ENCODE measurements around the gene PRKAA1. TPM values are rescaled to one million over a fixed set of nuclear protein-coding genes. Genes with fewer than 3 reads are reported as not detected.

Gene PRKAA1
- total and polyA plus RNA-seq, 2 donors, result 31.6 to 43.5 TPM

DNA sequence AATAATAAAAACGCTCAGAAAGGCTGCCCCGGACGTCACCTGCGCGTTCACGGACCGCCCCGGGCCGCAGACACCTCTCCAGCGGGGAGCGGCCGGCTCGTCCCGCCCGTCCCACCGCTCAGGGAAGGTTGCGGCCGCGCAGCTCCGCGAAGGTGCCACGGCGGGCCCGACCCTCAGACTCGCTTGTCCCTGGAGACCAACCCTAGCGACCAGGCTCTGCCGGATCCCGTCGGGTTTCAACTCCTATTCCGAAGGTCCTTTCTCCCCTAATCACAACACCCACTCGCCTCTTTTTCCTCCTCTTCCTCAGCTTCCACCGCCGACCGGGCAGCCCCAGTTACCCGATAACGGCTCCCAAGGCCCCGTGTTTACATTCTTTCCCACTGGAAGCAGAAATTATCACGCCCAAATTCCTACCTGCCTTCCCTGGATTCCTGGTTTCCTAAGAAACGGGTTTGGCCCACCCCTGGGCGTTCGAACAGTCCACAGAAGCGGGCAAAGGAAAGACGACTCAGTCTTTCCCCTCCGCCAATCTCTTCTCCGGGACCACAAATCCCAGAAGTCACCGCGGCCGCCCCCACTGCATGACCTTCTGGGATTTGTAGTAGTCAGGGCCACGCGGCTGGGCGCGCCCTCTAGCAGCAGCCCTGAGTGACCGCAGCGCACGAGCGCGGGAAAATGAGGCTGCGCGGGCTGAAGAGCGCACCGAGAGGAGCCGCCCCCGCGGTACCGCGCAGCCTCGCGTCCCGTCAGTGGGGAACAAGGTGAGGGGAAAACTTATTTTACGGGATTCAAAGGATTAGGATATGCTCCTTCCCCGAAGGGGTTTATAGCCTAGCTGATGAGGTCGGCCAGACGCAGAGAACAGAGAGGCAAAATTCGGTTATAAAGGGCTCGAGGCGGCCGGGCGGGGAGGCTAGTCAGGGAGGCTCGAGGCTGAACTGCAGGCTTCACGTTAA lies 42.5 kb downstream of the PRKAA1 start, which contains the start of gene TTC33:
Gene TTC33 (minus strand): TSS at position 555 of the 959 bp plus-strand sequence. CDS start 8,943 bp downstream, outside the sequence.
- no peaks in the 10 kb centered on the region for H3K27me3 ChIP-seq (ENCODE audit: control insufficient read depth in 2 of 2, insufficient read depth in 1 of 2, low read length in 1 of 2)
- H3K4me3 ChIP-seq (ENCODE audit: low read length in 2 of 2), result peak within 1 kb of the TSS; percentile 88 to 90
- peak within 1 kb of the TSS; percentile 93 to 95 for H3K27ac ChIP-seq (ENCODE audit: low read depth in 1 of 2, low read length in 1 of 2)
- peak; percentile 77 to 95 (median 87) for DNase-seq (ENCODE audit: low read depth in 6 of 9, low spot score in 9 of 9)
- H3K4me1 ChIP-seq (ENCODE audit: control insufficient read depth in 2 of 2, insufficient read depth in 2 of 2, low read length in 2 of 2), result peaks cover 3 to 10% of the 10 kb centered on the region in 2 donors
- H3K9me3 ChIP-seq (ENCODE audit: control insufficient read depth in 2 of 2, insufficient read depth in 1 of 2, low read length in 1 of 2), result no peaks in the 10 kb centered on the region
- WGBS, result 9% methylated on average over 80 of the region's 80 CpGs
- no peaks in the 10 kb centered on the region for H3K36me3 ChIP-seq (ENCODE audit: control insufficient read depth in 2 of 2, insufficient read depth in 2 of 2, low read length in 1 of 2)

DNA sequence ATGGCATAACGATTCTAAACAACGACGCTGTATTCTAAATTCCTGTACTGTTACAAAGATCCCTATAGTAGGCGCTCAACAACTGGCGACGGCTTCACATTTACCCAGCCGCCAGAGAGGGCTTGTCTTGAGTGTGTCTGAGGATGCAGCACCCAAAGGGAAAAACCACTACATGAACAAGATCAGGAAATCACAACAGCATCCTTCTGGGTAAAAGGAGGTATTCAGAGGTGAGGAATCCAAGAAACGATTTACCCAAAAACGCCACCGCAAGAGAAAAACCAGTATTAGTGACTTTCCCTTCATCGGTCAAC lies 43.1 kb downstream of the PRKAA1 start:
- Histone ChIP-seq H3K36me3 (ENCODE audit: control insufficient read depth in 2 of 2, insufficient read depth in 2 of 2, low read length in 1 of 2) (no peaks in the 10 kb centered on the region), H3K27me3 (ENCODE audit: control insufficient read depth in 2 of 2, insufficient read depth in 1 of 2, low read length in 1 of 2) (no peaks in the 10 kb centered on the region), H3K9me3 (ENCODE audit: control insufficient read depth in 2 of 2, insufficient read depth in 1 of 2, low read length in 1 of 2) (no peaks in the 10 kb centered on the region), H3K4me1 (ENCODE audit: control insufficient read depth in 2 of 2, insufficient read depth in 2 of 2, low read length in 2 of 2) (peaks cover 3 to 10% of the 10 kb centered on the region in 2 donors), H3K4me3 (ENCODE audit: low read length in 2 of 2) (peak overlapping the region; percentile 88 to 90), H3K27ac (ENCODE audit: low read depth in 1 of 2, low read length in 1 of 2) (peak overlapping the region; percentile 93 to 95)
- WGBS, result under 1% methylated on average over 11 of the region's 11 CpGs
- DNase-seq (ENCODE audit: low read depth in 6 of 9, low spot score in 9 of 9), result peak in 8 of 9 donors; percentile 46 to 89 (median 66)

DNA sequence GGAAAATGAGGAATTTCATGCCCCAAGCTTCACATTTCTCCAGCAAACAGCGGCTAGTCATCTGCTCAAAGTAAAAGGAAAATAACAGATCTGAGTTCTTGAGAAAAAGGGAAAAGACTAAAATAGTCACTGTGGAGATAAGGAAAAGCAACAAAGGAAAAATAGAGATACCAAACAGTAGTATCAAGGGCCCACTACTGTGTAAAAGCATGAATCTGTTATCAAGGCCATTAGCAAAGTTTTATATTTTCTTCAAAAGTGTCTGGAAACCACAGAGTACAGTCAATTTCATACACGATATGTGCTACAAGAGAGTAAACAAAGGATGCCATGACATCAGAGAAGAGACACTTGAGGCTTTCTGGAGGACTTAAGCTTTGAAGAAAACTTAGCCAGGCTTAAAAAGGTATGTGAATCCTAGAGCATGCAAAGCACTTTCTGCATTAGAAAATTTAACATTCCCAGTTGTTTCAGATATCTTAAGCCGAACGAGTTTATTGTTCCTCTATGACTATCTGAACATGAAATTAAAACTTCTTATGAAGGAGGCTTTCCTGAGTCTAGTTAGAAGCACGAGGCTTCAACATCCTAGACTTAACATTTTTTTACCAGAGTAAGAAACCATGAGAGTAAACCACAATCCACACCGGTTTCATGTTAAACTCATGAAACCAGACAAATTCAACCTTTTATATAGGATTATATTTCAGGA lies 43.6 kb downstream of the PRKAA1 start:
- Histone ChIP-seq H3K36me3 (ENCODE audit: control insufficient read depth in 2 of 2, insufficient read depth in 2 of 2, low read length in 1 of 2) (no peaks in the 10 kb centered on the region), H3K4me1 (ENCODE audit: control insufficient read depth in 2 of 2, insufficient read depth in 2 of 2, low read length in 2 of 2) (peaks cover 3 to 10% of the 10 kb centered on the region in 2 donors), H3K27me3 (ENCODE audit: control insufficient read depth in 2 of 2, insufficient read depth in 1 of 2, low read length in 1 of 2) (no peaks in the 10 kb centered on the region), H3K4me3 (ENCODE audit: low read length in 2 of 2) (peak overlapping the region; percentile 88 to 90), H3K9me3 (ENCODE audit: control insufficient read depth in 2 of 2, insufficient read depth in 1 of 2, low read length in 1 of 2) (no peaks in the 10 kb centered on the region), H3K27ac (ENCODE audit: low read depth in 1 of 2, low read length in 1 of 2) (peak overlapping the region; percentile 93 to 95)
- peak; percentile 9 to 83 (median 47) for DNase-seq (ENCODE audit: low read depth in 6 of 9, low spot score in 9 of 9)
- 18% methylated on average over 6 of the region's 6 CpGs for WGBS

DNA sequence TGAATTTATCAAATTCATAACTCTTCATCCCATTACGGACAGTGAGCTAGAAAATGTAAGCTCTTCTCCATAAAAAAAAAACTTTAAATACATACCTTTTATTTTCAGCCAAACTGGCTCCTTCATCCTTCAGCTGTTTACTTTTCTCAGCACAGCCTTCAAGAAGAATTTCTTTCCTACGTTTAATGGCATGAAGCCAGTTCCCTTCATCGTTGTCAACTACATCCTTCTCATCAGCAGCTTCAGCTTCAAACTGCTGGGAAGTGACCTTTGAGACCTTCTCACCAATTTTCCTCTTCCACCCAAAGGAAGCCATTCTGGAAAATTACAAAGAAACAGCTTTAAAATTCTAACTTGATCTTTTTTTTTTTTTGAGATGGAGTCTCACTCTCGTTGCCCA lies 51.5 kb downstream of the PRKAA1 start:
- DNase-seq (ENCODE audit: low read depth in 6 of 9, low spot score in 9 of 9), result no peak
- WGBS, result 77% methylated on average over 4 of the region's 4 CpGs

DNA sequence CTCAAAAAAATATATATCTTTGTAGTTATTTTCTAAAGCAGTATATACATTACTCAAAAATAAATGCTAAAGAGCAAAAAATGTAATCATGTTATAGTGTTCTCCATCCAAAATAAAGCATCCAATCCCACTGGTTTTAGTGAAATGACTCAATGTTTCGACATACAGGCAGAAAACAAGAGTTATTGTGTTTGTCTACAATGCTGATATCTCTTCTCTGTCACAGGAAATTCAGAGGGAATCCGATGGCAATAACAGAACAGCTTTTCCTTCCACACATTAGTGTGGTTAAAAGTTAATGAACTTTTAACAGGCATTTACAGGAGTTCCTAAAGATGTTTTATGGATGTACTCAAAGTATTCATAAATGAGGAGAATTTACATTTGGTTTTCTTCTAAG lies 54.4 kb downstream of the PRKAA1 start:
- Histone ChIP-seq H3K4me3 (ENCODE audit: low read length in 2 of 2) (no peak overlapping the region), H3K9me3 (ENCODE audit: control insufficient read depth in 2 of 2, insufficient read depth in 1 of 2, low read length in 1 of 2) (no peaks in the 10 kb centered on the region), H3K27me3 (ENCODE audit: control insufficient read depth in 2 of 2, insufficient read depth in 1 of 2, low read length in 1 of 2) (no peaks in the 10 kb centered on the region), H3K4me1 (ENCODE audit: control insufficient read depth in 2 of 2, insufficient read depth in 2 of 2, low read length in 2 of 2) (no peaks in the 10 kb centered on the region), H3K36me3 (ENCODE audit: control insufficient read depth in 2 of 2, insufficient read depth in 2 of 2, low read length in 1 of 2) (peaks cover 11 to 12% of the 10 kb centered on the region in 2 donors), H3K27ac (ENCODE audit: low read depth in 1 of 2, low read length in 1 of 2) (no peak overlapping the region)
- 93% methylated on average over 2 of the region's 2 CpGs for WGBS
- no peak for DNase-seq (ENCODE audit: low read depth in 6 of 9, low spot score in 9 of 9)

More for the DNA sequence above, 51.5 kb downstream of the PRKAA1 start:
- peaks cover 0 to under 1% of the 10 kb centered on the region in 2 donors for H3K36me3 ChIP-seq (ENCODE audit: control insufficient read depth in 2 of 2, insufficient read depth in 2 of 2, low read length in 1 of 2)
- no peaks in the 10 kb centered on the region for H3K27me3 ChIP-seq (ENCODE audit: control insufficient read depth in 2 of 2, insufficient read depth in 1 of 2, low read length in 1 of 2)
- no peaks in the 10 kb centered on the region for H3K4me1 ChIP-seq (ENCODE audit: control insufficient read depth in 2 of 2, insufficient read depth in 2 of 2, low read length in 2 of 2)
- no peak overlapping the region for H3K27ac ChIP-seq (ENCODE audit: low read depth in 1 of 2, low read length in 1 of 2)
- H3K4me3 ChIP-seq (ENCODE audit: low read length in 2 of 2), result no peak overlapping the region
- no peaks in the 10 kb centered on the region for H3K9me3 ChIP-seq (ENCODE audit: control insufficient read depth in 2 of 2, insufficient read depth in 1 of 2, low read length in 1 of 2)

DNA sequence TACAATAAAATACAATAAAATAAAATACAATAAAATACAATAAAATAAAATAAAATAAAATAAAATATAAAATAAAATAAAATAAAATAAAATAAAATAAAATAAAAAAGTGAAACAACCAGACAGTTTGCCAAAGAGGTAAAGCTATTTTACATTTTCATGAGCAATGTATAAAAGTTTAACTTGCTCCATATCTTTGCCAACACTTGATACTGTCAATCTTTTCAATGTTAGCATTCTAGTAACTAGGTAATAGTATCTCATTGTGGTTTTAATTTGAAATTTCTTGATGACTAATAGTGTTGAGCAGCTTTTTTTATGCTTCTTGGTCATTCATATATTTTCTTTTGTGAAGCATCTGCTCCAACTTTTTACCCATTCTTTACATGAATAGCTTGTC lies 59.7 kb downstream of the PRKAA1 start:
- no peak for DNase-seq (ENCODE audit: low read depth in 6 of 9, low spot score in 9 of 9)
- Histone ChIP-seq H3K9me3 (ENCODE audit: control insufficient read depth in 2 of 2, insufficient read depth in 1 of 2, low read length in 1 of 2) (no peaks in the 10 kb centered on the region), H3K27ac (ENCODE audit: low read depth in 1 of 2, low read length in 1 of 2) (no peak overlapping the region)

DNA sequence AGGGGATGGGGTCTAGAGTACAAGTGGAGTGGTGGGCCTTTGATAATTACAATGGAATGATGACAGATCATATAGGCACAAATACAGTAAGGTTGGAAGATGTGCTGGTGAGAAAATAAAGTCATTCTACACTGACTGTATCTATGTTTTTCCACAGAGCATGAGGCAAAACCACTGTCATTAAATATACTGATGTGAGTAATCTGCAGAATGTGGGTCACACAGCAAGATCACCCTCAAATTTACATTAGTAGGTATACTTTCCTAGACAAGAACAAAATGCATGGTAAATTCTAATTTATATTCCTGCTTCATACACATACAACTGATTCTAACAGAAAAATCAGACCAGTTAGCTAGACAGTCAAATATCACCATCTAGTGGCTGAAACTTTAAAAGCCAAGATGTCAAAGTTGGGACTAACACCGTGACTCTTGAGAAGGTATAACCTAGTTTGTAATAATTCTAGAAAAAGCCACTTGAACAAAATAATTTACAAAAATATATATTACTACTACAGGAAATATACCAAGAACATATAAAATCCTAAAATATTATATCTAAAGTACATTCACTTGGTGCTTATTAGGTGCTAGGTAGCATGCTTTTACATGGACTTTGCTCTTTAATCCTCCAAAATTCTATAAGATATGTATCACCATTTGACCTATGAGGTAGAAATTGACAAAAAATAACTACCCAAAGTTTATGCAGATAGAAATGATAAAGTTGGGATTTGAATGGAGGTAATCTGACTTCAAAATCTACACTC lies 61.9 kb downstream of the PRKAA1 start:
- peaks cover 7 to 9% of the 10 kb centered on the region in 2 donors for H3K36me3 ChIP-seq (ENCODE audit: control insufficient read depth in 2 of 2, insufficient read depth in 2 of 2, low read length in 1 of 2)
- peak; percentile 18 to 84 (median 55) for DNase-seq (ENCODE audit: low read depth in 6 of 9, low spot score in 9 of 9)
- no peak overlapping the region for H3K27ac ChIP-seq (ENCODE audit: low read depth in 1 of 2, low read length in 1 of 2)
- WGBS, result 40% methylated on average over 1 of the region's 1 CpG
- H3K9me3 ChIP-seq (ENCODE audit: control insufficient read depth in 2 of 2, insufficient read depth in 1 of 2, low read length in 1 of 2), result no peaks in the 10 kb centered on the region
- no peak overlapping the region for H3K4me3 ChIP-seq (ENCODE audit: low read length in 2 of 2)
- no peaks in the 10 kb centered on the region for H3K27me3 ChIP-seq (ENCODE audit: control insufficient read depth in 2 of 2, insufficient read depth in 1 of 2, low read length in 1 of 2)
- no peaks in the 10 kb centered on the region for H3K4me1 ChIP-seq (ENCODE audit: control insufficient read depth in 2 of 2, insufficient read depth in 2 of 2, low read length in 2 of 2)

More for the DNA sequence above, 59.7 kb downstream of the PRKAA1 start:
- Histone ChIP-seq H3K27me3 (ENCODE audit: control insufficient read depth in 2 of 2, insufficient read depth in 1 of 2, low read length in 1 of 2) (no peaks in the 10 kb centered on the region), H3K4me3 (ENCODE audit: low read length in 2 of 2) (no peak overlapping the region), H3K4me1 (ENCODE audit: control insufficient read depth in 2 of 2, insufficient read depth in 2 of 2, low read length in 2 of 2) (no peaks in the 10 kb centered on the region), H3K36me3 (ENCODE audit: control insufficient read depth in 2 of 2, insufficient read depth in 2 of 2, low read length in 1 of 2) (peaks cover 11 to 12% of the 10 kb centered on the region in 2 donors)

DNA sequence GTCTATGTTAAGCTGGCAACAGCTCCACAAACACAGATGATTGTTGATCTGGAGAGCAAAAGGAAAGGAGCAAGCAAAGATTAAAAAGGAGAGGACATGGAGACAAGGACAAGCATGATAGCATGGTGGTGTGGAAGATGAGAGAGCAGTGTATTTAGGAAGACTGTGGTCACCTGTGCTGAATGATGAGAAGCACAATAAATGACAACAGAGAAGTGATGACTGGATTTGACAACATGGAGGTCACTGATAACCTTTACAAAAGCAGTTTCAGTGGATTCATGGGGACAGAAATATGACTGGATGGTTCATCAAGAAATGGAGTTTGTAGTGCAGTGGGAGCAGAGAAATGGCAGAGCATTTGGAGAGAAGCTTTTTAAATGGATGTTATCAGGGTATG lies 62.6 kb downstream of the PRKAA1 start:
- Histone ChIP-seq H3K27ac (ENCODE audit: low read depth in 1 of 2, low read length in 1 of 2) (no peak overlapping the region), H3K4me3 (ENCODE audit: low read length in 2 of 2) (no peak overlapping the region), H3K36me3 (ENCODE audit: control insufficient read depth in 2 of 2, insufficient read depth in 2 of 2, low read length in 1 of 2) (peaks cover 4% of the 10 kb centered on the region in 2 donors), H3K27me3 (ENCODE audit: control insufficient read depth in 2 of 2, insufficient read depth in 1 of 2, low read length in 1 of 2) (no peaks in the 10 kb centered on the region), H3K9me3 (ENCODE audit: control insufficient read depth in 2 of 2, insufficient read depth in 1 of 2, low read length in 1 of 2) (no peaks in the 10 kb centered on the region), H3K4me1 (ENCODE audit: control insufficient read depth in 2 of 2, insufficient read depth in 2 of 2, low read length in 2 of 2) (no peaks in the 10 kb centered on the region)
- DNase-seq (ENCODE audit: low read depth in 6 of 9, low spot score in 9 of 9), result no peak
